B cell (primary cell): Measurements from ENCODE around the gene ERBB4. TPM values are rescaled to one million over a fixed set of nuclear protein-coding genes. Genes with fewer than 3 reads are reported as not detected.

Source experiments
- ATAC-seq: fragments of 200-7000 bp; cut with Tn5 transposase; one replicate; pipeline ENCODE4 v1.10.0; 2021; ENCODE audit warnings: low read depth, mild to moderate bottlenecking, moderate number of reproducible peaks, moderate library complexity
- CTCF ChIA-PET: fragments of 350-600 bp; sonication (Branson Sonifier 250); formaldehyde crosslinking; loops from one replicate; lab custom pipeline; 2021; ENCODE audit warnings: antibody characterized with exemption, inconsistent platforms; lab: Charles Lee
- POLR2A ChIA-PET: fragments of 350-600 bp; sonication (Branson Sonifier 250); formaldehyde crosslinking; loops from one replicate; lab custom pipeline; 2021; ENCODE audit warnings: antibody characterized with exemption; lab: Charles Lee
- DNase-seq: peaks from one replicate; pipeline ENCODE4 v3.0.0; 2013
- H2AFZ ChIP-seq: 2 replicates; pipeline ENCODE4 v1.6.1; 2012; ENCODE audit warnings: mild to moderate bottlenecking, low read depth, low read length; ENCODE audit not compliant: insufficient read depth, poor library complexity, severe bottlenecking
- H3K27ac ChIP-seq, 2 donors: 1 replicate in 1 of 2; 2 replicates in 1 of 2; pipeline ENCODE4 v1.5.1; 2012 to 2013; ENCODE audit warnings: low read length in 2 of 2, mild to moderate bottlenecking in 2 of 2, moderate library complexity in 1 of 2
- H3K27me3 ChIP-seq, 4 experiments: fragments of 200-600 bp in 1 of 4; sonication (generic) in 1 of 4; replicated peaks in 1 of 4; 1 replicate in 2 of 4; 2 replicates in 2 of 4; pipeline versions ENCODE4 v1.6.1 to v1.7.0; 2013 to 2016; ENCODE audit warnings: low read length in 3 of 4, mild to moderate bottlenecking in 2 of 4, mixed read lengths in 1 of 4, moderate library complexity in 1 of 4; ENCODE audit not compliant: insufficient read depth in 4 of 4, control insufficient read depth in 3 of 4; ENCODE audit errors: control extremely low read depth in 1 of 4
- H3K36me3 ChIP-seq, 2 experiments: replicated peaks in 1 of 2; 1 replicate in 1 of 2; 2 replicates in 1 of 2; pipeline versions ENCODE4 v1.6.1 to v1.7.1; 2013; ENCODE audit warnings: low read length in 1 of 2; ENCODE audit not compliant: insufficient read depth in 2 of 2, control insufficient read depth in 1 of 2; ENCODE audit errors: control extremely low read depth in 1 of 2, extremely low read depth in 1 of 2
- H3K4me1 ChIP-seq, 2 donors: fragments of 200-600 bp in 1 of 2; sonication (generic) in 1 of 2; 1 replicate in 1 of 2; 2 replicates in 1 of 2; pipeline versions ENCODE4 v1.5.1 to v1.6.1; 2013 to 2017; ENCODE audit warnings: low read length in 2 of 2; ENCODE audit not compliant: control insufficient read depth in 2 of 2, insufficient read depth in 2 of 2
- H3K4me2 ChIP-seq: replicated peaks from 2 replicates; pipeline ENCODE3; 2012; ENCODE audit warnings: mild to moderate bottlenecking, low read depth, low read length; ENCODE audit not compliant: poor library complexity, severe bottlenecking
- H3K4me3 ChIP-seq, 5 experiments: fragments of 200-600 bp in 1 of 5; sonication (generic) in 1 of 5; 1 replicate in 3 of 5; 2 replicates in 2 of 5; pipeline versions ENCODE4 v1.5.1 to v1.7.0; 2011 to 2016; ENCODE audit warnings: low read length in 4 of 5, mild to moderate bottlenecking in 4 of 5, low read depth in 2 of 5, control low read depth in 1 of 5, moderate library complexity in 1 of 5; ENCODE audit not compliant: insufficient read depth in 1 of 5; ENCODE audit errors: control extremely low read depth in 1 of 5, extremely low read depth in 1 of 5
- H3K79me2 ChIP-seq: fragments of 200-600 bp; sonication (generic); one replicate; pipeline ENCODE4 v1.6.0; 2016; ENCODE audit warnings: low read length; ENCODE audit not compliant: control insufficient read depth, insufficient read depth
- H3K9ac ChIP-seq: fragments of 200-600 bp; sonication (generic); 2 replicates; pipeline ENCODE4 v1.6.1; 2017; ENCODE audit warnings: mild to moderate bottlenecking, low read length, moderate library complexity
- H3K9me3 ChIP-seq, 3 donors: one replicate each; pipeline versions ENCODE4 v1.6.1 to v1.7.1; 2013; ENCODE audit warnings: low read length in 2 of 3; ENCODE audit not compliant: control insufficient read depth in 2 of 3, insufficient read depth in 1 of 3; ENCODE audit errors: control extremely low read depth in 1 of 3
- H4K20me1 ChIP-seq: 2 replicates; pipeline ENCODE4 v1.6.0; 2012; ENCODE audit warnings: mild to moderate bottlenecking, low read length; ENCODE audit not compliant: insufficient read depth, control insufficient read depth, poor library complexity, severe bottlenecking
- H3K27ac Mint-ChIP-seq: one replicate; pipeline ENCODE4 v1.8.0; 2021; ENCODE audit warnings: mixed read lengths
- H3K27me3 Mint-ChIP-seq: one replicate; pipeline ENCODE4 v1.8.0; 2021; ENCODE audit warnings: mixed read lengths
- H3K4me1 Mint-ChIP-seq: one replicate; pipeline ENCODE4 v1.8.0; 2021; ENCODE audit warnings: mixed read lengths
- H3K4me3 Mint-ChIP-seq: one replicate; pipeline ENCODE4 v1.8.0; 2021; ENCODE audit warnings: mixed read lengths
- H3K9me3 Mint-ChIP-seq: one replicate; pipeline ENCODE4 v1.8.0; 2022; ENCODE audit warnings: mixed read lengths; ENCODE audit not compliant: insufficient read depth
- CTCF ChIP-seq: fragments of 200-600 bp; IDR thresholded peaks from one replicate; pipeline ENCODE4 v1.8.0; 2022; ENCODE audit warnings: antibody characterized with exemption, mild to moderate bottlenecking
- EZH2 ChIP-seq: IDR thresholded peaks from 2 replicates; pipeline ENCODE4 v1.6.1; 2012; ENCODE audit warnings: borderline replicate concordance, low read depth, mild to moderate bottlenecking, moderate library complexity, low read length; ENCODE audit not compliant: insufficient read depth, poor library complexity, severe bottlenecking
- WGBS: methylation state at CpG from one replicate; pipeline ENCODE4 v1.1.5; 2013; ENCODE audit warnings: missing lambda C conversion rate; ENCODE audit not compliant: insufficient coverage; 5-methylcytosine and 5-hydroxymethylcytosine counted together
- intact Hi-C: fragments of 100-400 bp; cut with micrococcal nuclease; formaldehyde crosslinking; loops from one replicate; pipeline ENCODE4 v1.10.0; 2022
- polyA plus RNA-seq: library from polyadenylated mRNA; depleted of rRNA; stranded (reverse); fragments of >200 nt; gene quantifications from 2 replicates; pipeline ENCODE4 v1.2.3, GENCODE V29; 2012
- total RNA-seq, 2 donors: library from RNA; stranded (reverse); fragments of 120-200 nt in 1 of 2; gene quantifications; 1 replicate in 1 of 2; 2 replicates in 1 of 2; pipeline versions ENCODE4 v1.2.3 to v1.2.4, GENCODE V29; 2013 to 2022

The ERBB4 gene
- total and polyA plus RNA-seq, 2 donors (not counting 1 experiment from before 2014, with no cell fraction given): not detected

- H3K36me3 ChIP-seq: no peaks in the 10 kb centered on the region
- H2AFZ ChIP-seq: no peak overlapping the region
- POLR2A ChIA-PET: no interaction called here
Observed at GRCh38 chr2:211955648-211956047, 583.0 kb downstream of the ERBB4 start.

GRCh38 chr2:211948932-211949331 lies 589.7 kb downstream of the ERBB4 start:
- 63% methylated on average over 2 of the region's 2 CpGs for WGBS
- H3K27me3 Mint-ChIP-seq: no peaks in the 10 kb centered on the region
- TF ChIP-seq CTCF: no peak
- TF ChIP-seq EZH2: no peak

More at GRCh38 chr2:211955648-211956047, 583.0 kb downstream of the ERBB4 start:
- Mint-ChIP-seq H3K4me3 (no peak overlapping the region), H3K27me3 (no peaks in the 10 kb centered on the region), H3K27ac (no peak overlapping the region), H3K4me1 (no peaks in the 10 kb centered on the region), H3K9me3 (peaks cover 2% of the 10 kb centered on the region)
- no peak overlapping the region for H3K27ac ChIP-seq
- H3K9me3 ChIP-seq: peaks cover 0 to 1% (median 0%) of the 10 kb centered on the region in 3 donors
- CTCF ChIA-PET: no interaction called here
- ATAC-seq (no peak), DNase-seq (no peak)
- no peaks in the 10 kb centered on the region for H3K79me2 ChIP-seq
- 88% methylated on average over 1 of the region's 1 CpG for WGBS
- no peak overlapping the region for H3K9ac ChIP-seq
- no peak overlapping the region for H3K4me3 ChIP-seq
- H3K4me1 ChIP-seq: no peaks in the 10 kb centered on the region
- intact Hi-C loops: no loop called here
- no peak for TF ChIP-seq CTCF
- H3K27me3 ChIP-seq: no peaks in the 10 kb centered on the region
- no peak overlapping the region for H3K4me2 ChIP-seq
- no peaks in the 10 kb centered on the region for H4K20me1 ChIP-seq

More at GRCh38 chr2:211948932-211949331, 589.7 kb downstream of the ERBB4 start:
- Histone ChIP-seq H3K4me1 (no peaks in the 10 kb centered on the region), H3K4me2 (no peak overlapping the region), H3K27ac (no peak overlapping the region), H2AFZ (no peak overlapping the region), H3K36me3 (no peaks in the 10 kb centered on the region), H3K9ac (no peak overlapping the region), H3K4me3 (no peak overlapping the region), H4K20me1 (no peaks in the 10 kb centered on the region), H3K27me3 (no peaks in the 10 kb centered on the region), H3K9me3 (no peaks in the 10 kb centered on the region), H3K79me2 (no peaks in the 10 kb centered on the region)
- Mint-ChIP-seq H3K4me1 (no peaks in the 10 kb centered on the region), H3K27ac (no peak overlapping the region), H3K4me3 (no peak overlapping the region), H3K9me3 (peaks cover 6% of the 10 kb centered on the region)
- intact Hi-C loops: no loop called here
- ChIA-PET CTCF (no interaction called here), POLR2A (no interaction called here)
- DNase-seq: no peak
- ATAC-seq: no peak
